Transverse colon (tissue), 4 donors: Measurements from ENCODE around the gene TSPAN5. TPM values are rescaled to one million over a fixed set of nuclear protein-coding genes. Genes with fewer than 3 reads are reported as not detected.

Experiments used
- DNase-seq: peaks from one replicate; pipeline ENCODE4 v3.0.0-alpha.2; 2019
- H3K27ac ChIP-seq, 4 donors: fragments of 200-600 bp; sonication (generic); 2 replicates each; pipeline ENCODE4 v1.5.1; 2016 to 2018; ENCODE audit warnings: inconsistent platforms in 4 of 4
- H3K27me3 ChIP-seq: fragments of 200-600 bp; sonication (generic); 2 replicates; pipeline ENCODE4 v1.5.1; 2017; ENCODE audit warnings: inconsistent platforms
- H3K36me3 ChIP-seq, 4 donors: fragments of 200-600 bp; sonication (generic); 2 replicates each; pipeline ENCODE4 v1.5.1; 2017 to 2019; ENCODE audit warnings: inconsistent platforms in 4 of 4
- H3K4me1 ChIP-seq, 4 donors: fragments of 200-600 bp; sonication (generic); 2 replicates each; pipeline ENCODE4 v1.5.1; 2017 to 2020; ENCODE audit warnings: inconsistent platforms in 4 of 4
- H3K4me3 ChIP-seq, 4 donors: fragments of 200-600 bp; sonication (generic); 1 replicate in 1 of 4; 2 replicates in 3 of 4; pipeline versions ENCODE4 v1.5.1 to v1.6.1; 2017 to 2019; ENCODE audit warnings: inconsistent platforms in 4 of 4
- H3K9me3 ChIP-seq, 2 donors: fragments of 200-600 bp; sonication (generic); 2 replicates each; pipeline ENCODE4 v1.5.1; 2017 to 2019; ENCODE audit warnings: inconsistent platforms in 2 of 2
- EP300 ChIP-seq: sonication (generic); formaldehyde crosslinking; IDR thresholded peaks from one replicate; pipeline ENCODE4 v1.6.1; 2017; ENCODE audit warnings: antibody characterized with exemption, low read depth
- POLR2A ChIP-seq: fragments of 450-650 bp; IDR thresholded peaks from one replicate; pipeline ENCODE4 v1.6.1; 2016; ENCODE audit warnings: antibody characterized with exemption, mild to moderate bottlenecking, moderate library complexity
- POLR2AphosphoS5 ChIP-seq, 3 donors: sonication (generic); formaldehyde crosslinking; IDR thresholded peaks; one replicate each; pipeline ENCODE4 v1.6.1; 2016; ENCODE audit warnings: antibody characterized with exemption in 3 of 3
- WGBS, 2 donors: methylation state at CpG; one replicate each; pipeline ENCODE4 v1.1.5; 2018; ENCODE audit warnings: low coverage in 1 of 2; 5-methylcytosine and 5-hydroxymethylcytosine counted together
- in situ Hi-C, 4 donors: fragments of 200-750 bp; cut with MboI; loops; one replicate each; pipeline versions ENCODE4 v1.15.0 to v1.15.1; 2017; ENCODE audit warnings: low sequenced_read_pairs in 3 of 4, low pct_ligation_motif_present in 1 of 4, low pct_unique_long_range_greater_than_20kb in 1 of 4
- intact Hi-C: fragments of 100-400 bp; cut with DNase I; formaldehyde crosslinking; loops from one replicate; pipeline ENCODE4 v1.15.1; 2023; ENCODE audit warnings: low total_unique reads
- total RNA-seq, 4 donors: library from RNA; depleted of rRNA; stranded (reverse); fragments of >200 nt; gene quantifications; one replicate each; pipeline ENCODE4 v1.1.0, GENCODE V29; 2016
- TF ChIP-seq, protein P1 (sequence below), 5 experiments: fragments of 200-600 bp in 3 of 5; fragments of 450-650 bp in 2 of 5; sonication (generic) in 3 of 5; IDR thresholded peaks; 1 replicate in 2 of 5; 2 replicates in 3 of 5; pipeline ENCODE4 v1.5.1; 2016 to 2017; ENCODE audit warnings: antibody characterized with exemption in 5 of 5, inconsistent platforms in 3 of 5, mild to moderate bottlenecking in 2 of 5, moderate library complexity in 1 of 5

Gene TSPAN5
- total RNA-seq, 4 donors from 2014 or later: 1.1 to 9.6 (median 4.4) TPM

- Histone ChIP-seq H3K27me3 (no peaks in the 10 kb centered on the region), H3K4me1 (peaks cover 0 to 6% (median 1%) of the 10 kb centered on the region in 4 donors), H3K27ac (no peak overlapping the region), H3K9me3 (no peaks in the 10 kb centered on the region), H3K4me3 (no peak overlapping the region), H3K36me3 (no peaks in the 10 kb centered on the region)
- WGBS, 2 donors: 63 to 76% methylated on average over 1 of the region's 1 CpG
- TF ChIP-seq, protein P1, sequence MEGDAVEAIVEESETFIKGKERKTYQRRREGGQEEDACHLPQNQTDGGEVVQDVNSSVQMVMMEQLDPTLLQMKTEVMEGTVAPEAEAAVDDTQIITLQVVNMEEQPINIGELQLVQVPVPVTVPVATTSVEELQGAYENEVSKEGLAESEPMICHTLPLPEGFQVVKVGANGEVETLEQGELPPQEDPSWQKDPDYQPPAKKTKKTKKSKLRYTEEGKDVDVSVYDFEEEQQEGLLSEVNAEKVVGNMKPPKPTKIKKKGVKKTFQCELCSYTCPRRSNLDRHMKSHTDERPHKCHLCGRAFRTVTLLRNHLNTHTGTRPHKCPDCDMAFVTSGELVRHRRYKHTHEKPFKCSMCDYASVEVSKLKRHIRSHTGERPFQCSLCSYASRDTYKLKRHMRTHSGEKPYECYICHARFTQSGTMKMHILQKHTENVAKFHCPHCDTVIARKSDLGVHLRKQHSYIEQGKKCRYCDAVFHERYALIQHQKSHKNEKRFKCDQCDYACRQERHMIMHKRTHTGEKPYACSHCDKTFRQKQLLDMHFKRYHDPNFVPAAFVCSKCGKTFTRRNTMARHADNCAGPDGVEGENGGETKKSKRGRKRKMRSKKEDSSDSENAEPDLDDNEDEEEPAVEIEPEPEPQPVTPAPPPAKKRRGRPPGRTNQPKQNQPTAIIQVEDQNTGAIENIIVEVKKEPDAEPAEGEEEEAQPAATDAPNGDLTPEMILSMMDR (IDR thresholded peaks at IDR 0.05): no peak
- TF ChIP-seq POLR2A: no peak
- no peak for TF ChIP-seq EP300
- no peak for TF ChIP-seq POLR2AphosphoS5 (IDR thresholded peaks at IDR 0.05)
- intact Hi-C loops (no loop called here), in situ Hi-C loops (no loop called here)
- DNase-seq: no peak
Observed at GRCh38 chr4:98505992-98506391, 152.4 kb downstream of the TSPAN5 start.

GRCh38 chr4:98504091-98504490 lies 154.3 kb downstream of the TSPAN5 start:
- no peak for TF ChIP-seq POLR2A
- TF ChIP-seq, protein P1 (IDR thresholded peaks at IDR 0.05): no peak
- no peak for TF ChIP-seq EP300
- H3K9me3 ChIP-seq: no peaks in the 10 kb centered on the region
- H3K36me3 ChIP-seq: no peaks in the 10 kb centered on the region
- intact Hi-C loops (no loop called here), in situ Hi-C loops (no loop called here)
- no peak overlapping the region for H3K27ac ChIP-seq
- DNase-seq: no peak
- no peak overlapping the region for H3K4me3 ChIP-seq
- H3K4me1 ChIP-seq: no peaks in the 10 kb centered on the region
- no peaks in the 10 kb centered on the region for H3K27me3 ChIP-seq
- WGBS, 2 donors: 88 to 100% methylated on average over 1 to 2 of the region's 2 CpGs

DNA sequence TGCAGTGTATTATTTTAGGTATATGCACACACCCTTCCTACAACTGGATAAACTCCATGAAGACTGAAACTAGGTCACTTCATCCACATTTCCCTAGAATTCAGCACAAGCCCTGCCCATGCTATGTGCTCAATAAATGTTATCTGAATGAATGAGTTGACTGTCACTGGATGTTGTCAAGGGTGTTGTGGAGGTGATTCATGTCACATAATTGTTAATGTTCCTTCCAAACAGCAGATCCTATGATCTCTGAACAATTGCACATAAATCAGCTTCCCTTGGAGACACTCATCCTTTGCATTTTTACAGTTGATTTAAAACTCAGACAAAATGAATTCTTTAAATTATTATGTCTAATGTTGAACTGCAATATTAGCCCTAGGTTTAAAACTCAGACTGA lies 154.7 kb downstream of the TSPAN5 start:
- H3K4me3 ChIP-seq: no peak overlapping the region
- no peaks in the 10 kb centered on the region for H3K36me3 ChIP-seq
- no peaks in the 10 kb centered on the region for H3K4me1 ChIP-seq
- intact Hi-C loops: no loop called here
- DNase-seq: no peak
- no peaks in the 10 kb centered on the region for H3K9me3 ChIP-seq
- H3K27me3 ChIP-seq: no peaks in the 10 kb centered on the region
- no peak overlapping the region for H3K27ac ChIP-seq
- no peak for TF ChIP-seq POLR2AphosphoS5 (IDR thresholded peaks at IDR 0.05)
- no peak for TF ChIP-seq POLR2A
- TF ChIP-seq, protein P1 (IDR thresholded peaks at IDR 0.05): no peak
- no peak for TF ChIP-seq EP300
- in situ Hi-C loops: no loop called here

GRCh38 chr4:98502624-98503023 lies 155.8 kb downstream of the TSPAN5 start:
- Histone ChIP-seq H3K27me3 (no peaks in the 10 kb centered on the region), H3K27ac (no peak overlapping the region), H3K9me3 (no peaks in the 10 kb centered on the region), H3K36me3 (no peaks in the 10 kb centered on the region), H3K4me3 (no peak overlapping the region), H3K4me1 (no peaks in the 10 kb centered on the region)
- DNase-seq: no peak
- 97% methylated on average over 1 of the region's 1 CpG; no CpG with 5 or more reads in 1 of the 2 donors for WGBS, 2 donors
- TF ChIP-seq POLR2AphosphoS5 (IDR thresholded peaks at IDR 0.05) (no peak), EP300 (no peak), POLR2A (no peak)
- TF ChIP-seq, protein P1 (IDR thresholded peaks at IDR 0.05): no peak
- in situ Hi-C loops (no loop called here), intact Hi-C loops (no loop called here)
